SK-N-MC (cell line): ENCODE results near the gene TBC1D24.

Experiments
- DNase-seq: peaks from one replicate; pipeline ENCODE4 v3.0.0-alpha.2; 2011; ENCODE audit warnings: low read depth, low spot score
- H3K27ac ChIP-seq: fragments of 200-600 bp; sonication (generic); 2 replicates; pipeline ENCODE4 v1.5.1; 2016; ENCODE audit warnings: mixed run types
- H3K36me3 ChIP-seq: fragments of 200-600 bp; sonication (generic); 2 replicates; pipeline ENCODE4 v1.6.1; 2017; ENCODE audit warnings: antibody characterized with exemption, low read length, mixed read lengths; ENCODE audit not compliant: insufficient read depth
- H3K4me3 ChIP-seq: fragments of 200-600 bp; sonication (generic); 2 replicates; pipeline ENCODE4 v1.5.1; 2016
- H3K9ac ChIP-seq: fragments of 200-600 bp; sonication (generic); 2 replicates; pipeline ENCODE4 v1.8.0; 2017; ENCODE audit warnings: mixed run types, mixed read lengths; ENCODE audit not compliant: insufficient read length
- H3K9me3 ChIP-seq: fragments of 200-600 bp; sonication (generic); 2 replicates; pipeline ENCODE4 v1.6.1; 2017; ENCODE audit warnings: low read depth, mild to moderate bottlenecking, antibody characterized with exemption, low read length, moderate library complexity, mixed read lengths
- EZH2 ChIP-seq: fragments of 200-600 bp; sonication (generic); IDR thresholded peaks from one replicate; pipeline ENCODE4 v1.6.1; 2017; ENCODE audit warnings: antibody characterized with exemption
- FOXP2 ChIP-seq: optimal IDR thresholded peaks from 2 replicates; pipeline ENCODE3; 2011; ENCODE audit warnings: mild to moderate bottlenecking, moderate library complexity; ENCODE audit not compliant: insufficient read depth; ENCODE audit errors: extremely low read length, control extremely low read depth
- POLR2AphosphoS5 ChIP-seq: IDR thresholded peaks from 2 replicates; pipeline ENCODE4 v1.6.1; 2012; ENCODE audit warnings: mild to moderate bottlenecking, low read depth, low read length, borderline replicate concordance

The TBC1D24 gene

DNA sequence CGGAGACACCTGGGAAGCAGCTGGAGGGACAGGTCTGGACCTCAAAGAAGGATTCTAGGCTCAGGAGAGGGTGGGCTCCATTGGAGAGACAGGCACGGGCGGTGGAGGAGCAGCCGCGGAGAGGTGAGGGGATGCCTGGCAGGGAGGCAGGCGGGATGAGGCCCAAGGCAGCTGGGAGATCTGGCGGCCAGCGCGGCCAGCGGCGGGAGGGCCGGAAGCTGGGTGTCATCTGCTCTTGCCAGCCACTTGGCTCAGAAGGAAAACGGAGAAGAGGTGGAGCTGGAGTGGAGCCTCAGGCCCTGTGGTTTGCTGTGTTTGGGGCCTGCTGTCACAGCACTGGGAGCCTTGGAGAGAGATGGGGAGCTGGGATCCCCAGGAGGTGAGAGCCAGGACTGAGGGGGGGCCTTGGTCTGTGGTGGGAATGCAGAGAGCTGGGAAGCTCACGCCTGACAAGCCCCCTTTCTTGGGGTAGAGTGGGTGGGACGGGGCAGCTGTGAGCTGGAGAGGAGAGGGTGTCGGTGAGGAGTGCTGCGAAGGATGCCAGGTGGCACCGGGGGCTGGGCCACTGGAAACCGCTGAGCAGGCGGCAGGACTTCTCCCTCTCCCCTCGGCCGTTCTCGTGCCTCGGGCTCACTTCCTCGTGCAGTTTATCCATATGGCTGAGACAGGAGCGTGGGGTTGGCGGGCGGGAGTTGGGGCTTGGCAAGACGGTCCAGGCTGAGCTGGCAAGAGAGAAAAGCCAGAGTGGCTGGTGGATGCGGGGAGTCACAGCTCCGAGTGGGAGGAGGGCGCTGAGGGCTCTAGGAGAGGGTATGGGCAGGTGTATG, 8.0 kb downstream of the TBC1D24 start:
- H3K9me3 ChIP-seq = no peaks in the 10 kb centered on the region
- H3K4me3 ChIP-seq = no peak overlapping the region
- no peaks in the 10 kb centered on the region for H3K36me3 ChIP-seq
- no peak overlapping the region for H3K27ac ChIP-seq
- H3K9ac ChIP-seq = no peak overlapping the region
- TF ChIP-seq EZH2 (no peak), FOXP2 (no peak)
- DNase-seq = no peak

DNA sequence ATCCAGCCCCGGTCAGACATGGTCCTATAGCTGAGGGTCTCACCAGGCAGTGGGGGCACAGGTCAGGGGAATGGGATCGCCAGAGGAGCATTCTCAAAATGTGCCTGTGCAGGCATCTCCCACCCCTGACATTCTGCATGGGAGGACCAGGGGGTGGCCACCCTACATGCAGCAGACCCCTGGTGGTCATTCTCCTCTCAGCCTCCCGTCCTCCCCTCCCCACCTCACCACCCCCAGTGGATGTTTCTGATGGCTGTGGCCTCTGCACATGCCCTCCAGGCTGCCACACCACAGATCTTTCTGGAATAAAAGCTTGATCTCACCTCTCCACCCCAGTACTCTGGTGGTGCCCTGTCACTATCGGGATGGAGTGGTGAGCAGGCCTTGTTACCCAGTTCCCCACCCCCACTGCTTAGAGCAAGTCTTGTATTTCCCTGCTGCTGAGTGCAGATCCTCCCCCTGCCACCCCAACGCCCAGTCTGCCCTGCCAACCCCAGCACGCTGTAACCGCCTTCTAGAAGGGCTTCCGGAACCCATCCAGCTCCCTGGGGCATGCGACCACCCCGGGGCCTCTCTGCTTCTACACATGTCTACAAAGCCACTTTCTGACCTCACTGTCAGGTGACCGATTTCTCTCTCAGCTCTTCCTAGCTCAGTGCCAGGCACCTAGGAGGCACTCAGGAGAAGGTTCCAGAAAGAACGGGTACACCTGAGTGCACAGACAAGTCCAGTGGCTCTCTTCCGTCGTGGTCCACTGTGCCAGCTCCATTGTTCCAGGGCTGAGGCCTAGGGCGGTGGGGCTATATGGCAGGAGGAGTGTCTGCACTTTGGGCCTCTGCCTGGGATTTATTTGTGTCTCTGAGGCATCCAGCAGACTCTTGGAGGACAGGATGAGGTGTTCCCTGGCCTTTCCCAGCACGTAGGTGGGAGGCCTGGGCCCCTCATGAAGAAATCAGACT, 9.3 kb downstream of the TBC1D24 start:
- TF ChIP-seq EZH2 (no peak), POLR2AphosphoS5 (no peak), FOXP2 (no peak)
- no peak for DNase-seq
- H3K9me3 ChIP-seq = no peaks in the 10 kb centered on the region
- H3K27ac ChIP-seq = no peak overlapping the region
- H3K9ac ChIP-seq = no peak overlapping the region
- no peak overlapping the region for H3K4me3 ChIP-seq
- no peaks in the 10 kb centered on the region for H3K36me3 ChIP-seq

DNA sequence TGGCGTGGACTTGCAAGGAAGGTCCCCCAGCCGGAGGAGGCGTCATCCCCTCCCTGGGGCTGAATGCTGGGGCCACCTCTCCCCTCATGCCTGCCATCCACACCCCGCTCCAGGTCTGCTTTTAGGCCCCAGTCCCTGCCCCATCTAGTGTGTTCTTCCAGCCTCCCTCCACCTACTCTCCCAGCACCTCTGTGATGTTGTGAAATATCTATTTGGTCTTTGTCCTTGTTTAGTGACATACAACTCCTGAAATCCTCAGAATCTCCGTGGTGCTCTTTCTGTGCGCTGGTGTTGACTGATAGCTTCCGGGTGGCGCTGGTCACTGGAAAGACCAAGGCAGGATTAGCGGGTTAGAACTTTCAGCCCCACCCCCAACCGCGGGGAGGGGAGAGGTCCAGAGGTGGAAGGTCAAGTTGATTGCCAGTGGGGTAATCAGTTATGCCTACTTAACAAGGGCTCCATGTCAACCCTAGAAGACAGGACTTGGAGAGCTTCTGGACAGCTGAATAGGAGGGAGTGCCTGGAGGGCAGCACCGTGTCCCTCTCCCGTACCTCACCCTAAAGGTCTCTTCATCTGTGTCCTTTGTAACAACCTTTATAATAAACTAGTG, 10.1 kb downstream of the TBC1D24 start:
- no peaks in the 10 kb centered on the region for H3K9me3 ChIP-seq
- no peak overlapping the region for H3K4me3 ChIP-seq
- no peak overlapping the region for H3K27ac ChIP-seq
- H3K36me3 ChIP-seq = no peaks in the 10 kb centered on the region
- no peak for TF ChIP-seq FOXP2
- no peak for TF ChIP-seq POLR2AphosphoS5
- TF ChIP-seq EZH2 = no peak
- no peak for DNase-seq
- no peak overlapping the region for H3K9ac ChIP-seq

DNA sequence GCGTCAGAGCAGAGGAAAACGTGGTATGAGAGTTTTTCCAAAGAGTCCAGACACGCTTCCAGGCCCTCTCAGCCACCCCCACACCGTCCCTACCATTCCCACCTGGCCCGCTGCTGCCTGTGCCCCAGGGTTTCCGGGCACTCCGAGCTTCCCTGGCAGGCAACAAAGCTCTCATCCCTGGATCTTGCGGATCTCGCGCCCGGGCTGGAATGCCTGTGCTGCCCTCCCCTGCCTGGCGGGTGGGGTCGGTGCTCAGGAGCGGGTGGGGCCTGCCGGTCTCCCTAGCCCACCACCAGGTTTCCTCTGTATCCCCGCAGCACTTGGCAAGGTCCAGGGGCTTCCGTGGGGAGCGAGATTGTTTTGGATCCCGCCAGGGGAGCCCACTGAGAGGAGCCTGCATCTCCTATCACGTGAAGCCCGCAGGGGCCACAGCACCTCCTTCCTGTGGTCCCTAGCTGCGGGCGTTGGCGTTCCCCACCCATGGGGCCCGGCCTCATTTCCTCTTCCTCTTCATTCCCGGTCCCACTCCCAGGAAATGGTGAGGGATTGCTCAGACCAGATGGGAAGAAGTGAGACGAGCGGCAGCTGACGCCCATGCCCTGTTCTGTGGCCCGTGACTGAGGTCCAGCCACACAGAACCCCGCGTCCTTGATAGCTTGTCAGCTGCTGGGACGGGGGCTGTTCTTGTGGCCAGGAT, 11.0 kb downstream of the TBC1D24 start:
- Histone ChIP-seq H3K4me3 (no peak overlapping the region), H3K9ac (no peak overlapping the region), H3K27ac (no peak overlapping the region), H3K36me3 (no peaks in the 10 kb centered on the region), H3K9me3 (no peaks in the 10 kb centered on the region)
- TF ChIP-seq EZH2 (no peak), FOXP2 (no peak), POLR2AphosphoS5 (no peak)
- no peak for DNase-seq

DNA sequence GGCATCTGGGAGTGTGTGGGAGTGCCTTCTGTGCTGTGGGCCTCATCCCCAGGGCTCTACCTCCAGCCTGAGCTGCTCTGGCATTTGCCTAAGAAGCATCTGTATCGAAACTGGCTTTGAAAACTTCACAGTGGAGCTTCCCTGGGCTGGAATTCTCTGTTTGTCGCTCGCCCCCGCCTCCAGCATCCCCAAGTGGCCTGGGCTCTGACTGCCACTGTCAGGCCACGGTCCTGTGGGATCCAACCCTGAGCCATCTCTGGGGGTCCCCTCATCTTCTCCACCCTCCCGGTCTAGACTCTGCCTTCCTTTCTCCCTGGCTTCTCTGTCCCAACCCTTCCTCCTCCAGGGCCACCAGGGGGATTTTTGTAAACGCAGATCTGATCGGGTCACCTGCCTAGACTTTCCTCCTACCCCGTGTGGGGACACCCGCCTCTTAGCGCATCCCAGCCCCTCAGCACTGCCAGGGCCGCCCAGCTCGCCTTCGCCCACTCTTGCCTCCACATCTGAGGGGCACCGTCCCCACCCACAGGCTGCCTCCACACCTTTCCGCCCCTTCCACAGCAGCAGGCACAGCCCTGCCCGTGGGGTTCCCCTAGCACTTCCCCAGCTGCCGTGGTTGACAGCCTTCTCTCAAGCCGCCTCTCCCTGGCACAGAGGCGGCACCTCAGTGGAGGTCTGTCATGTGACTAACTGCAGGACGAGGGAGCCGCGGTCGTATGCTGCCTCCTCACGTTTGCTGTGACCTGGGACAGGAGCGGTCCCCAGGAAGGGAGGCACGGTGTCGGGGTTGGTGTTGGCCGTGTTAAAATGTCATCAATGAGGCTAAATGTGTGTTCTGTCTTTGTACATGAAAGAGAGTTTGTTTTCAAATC, 12.0 kb downstream of the TBC1D24 start:
- no peak for DNase-seq
- peak overlapping the region; percentile 48; the same call in 1 of the 2 replicates for H3K27ac ChIP-seq
- no peak overlapping the region for H3K4me3 ChIP-seq
- no peak overlapping the region for H3K9ac ChIP-seq
- no peaks in the 10 kb centered on the region for H3K9me3 ChIP-seq
- TF ChIP-seq FOXP2 (no peak), POLR2AphosphoS5 (no peak), EZH2 (no peak)
- H3K36me3 ChIP-seq = no peaks in the 10 kb centered on the region

DNA sequence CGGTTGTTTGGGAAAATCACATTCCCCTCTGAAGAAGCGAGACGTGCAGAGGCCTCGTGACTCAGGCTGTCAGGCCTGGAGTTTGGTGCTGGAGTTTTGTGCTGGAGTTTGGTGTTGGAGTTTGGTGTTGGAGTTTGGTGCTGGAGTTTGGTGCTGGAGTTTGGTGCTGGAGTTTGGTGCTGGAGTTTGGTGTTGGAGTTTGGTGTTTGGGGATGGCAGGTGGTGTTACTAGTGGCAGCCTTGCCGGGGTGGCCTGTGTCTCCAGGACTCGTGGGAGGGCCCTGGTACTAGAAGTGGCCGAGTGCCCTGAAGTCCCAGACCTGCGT, 12.6 kb downstream of the TBC1D24 start:
- Histone ChIP-seq H3K4me3 (no peak overlapping the region), H3K9me3 (no peaks in the 10 kb centered on the region), H3K27ac (peak overlapping the region; percentile 48; the same call in 1 of the 2 replicates), H3K36me3 (no peaks in the 10 kb centered on the region), H3K9ac (no peak overlapping the region)
- TF ChIP-seq POLR2AphosphoS5 = no peak
- no peak for TF ChIP-seq EZH2
- TF ChIP-seq FOXP2 = no peak
- DNase-seq = no peak

DNA sequence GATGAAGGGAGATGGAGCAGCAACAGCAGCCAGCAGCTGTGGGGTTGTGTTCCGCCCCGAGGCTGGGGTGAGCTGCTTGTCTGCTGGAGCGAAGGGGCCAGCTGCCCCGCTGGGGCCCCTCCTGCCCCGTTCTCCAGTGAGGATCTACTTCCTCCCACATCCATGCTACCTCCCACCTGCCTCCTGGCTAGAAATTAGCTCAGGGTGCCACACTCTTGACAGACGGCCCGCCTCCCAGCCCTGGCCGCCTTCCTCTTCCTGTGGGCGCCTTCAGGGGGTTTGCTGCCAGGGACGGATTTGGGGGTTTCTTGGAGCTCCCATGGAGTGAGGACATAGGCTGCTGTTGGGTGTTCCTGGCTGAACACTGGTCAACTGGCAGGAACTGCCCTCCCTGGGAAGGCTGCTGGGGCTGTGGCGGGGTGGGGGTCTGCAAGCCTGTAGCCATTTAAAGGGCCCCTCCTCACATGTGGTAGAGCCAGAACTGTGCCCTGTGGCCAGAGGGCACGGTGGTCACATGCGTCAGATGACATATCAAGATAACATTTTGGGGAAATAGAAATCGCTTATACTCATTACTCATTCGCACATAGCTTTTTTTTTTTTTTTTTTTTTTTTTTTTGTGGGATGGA, 13.1 kb downstream of the TBC1D24 start:
- Histone ChIP-seq H3K36me3 (no peaks in the 10 kb centered on the region), H3K27ac (peak overlapping the region; percentile 25; the same call in 1 of the 2 replicates), H3K4me3 (no peak overlapping the region), H3K9me3 (no peaks in the 10 kb centered on the region), H3K9ac (peak overlapping the region; percentile 20)
- TF ChIP-seq EZH2 (no peak), POLR2AphosphoS5 (no peak), FOXP2 (no peak)
- no peak for DNase-seq
